Cardiac fibroblast (primary cell): ENCODE results near the gene SNX13.

Experiments
- DNase-seq, 2 donors: peaks; one replicate each; pipeline versions ENCODE4 v3.0.0 to v3.0.0-alpha.2; 2010; ENCODE audit warnings: low read depth in 2 of 2
- H3K4me3 ChIP-seq, 2 donors: replicated peaks in 1 of 2; 1 replicate in 1 of 2; 2 replicates in 1 of 2; pipeline ENCODE4 v1.5.1; 2011; ENCODE audit warnings: low read depth in 2 of 2, low read length in 2 of 2, mild to moderate bottlenecking in 2 of 2, moderate library complexity in 1 of 2
- TF ChIP-seq, protein P1 (sequence below): IDR thresholded peaks from one replicate; pipeline ENCODE4 v1.5.1; 2011; ENCODE audit warnings: low read depth, mild to moderate bottlenecking, low read length, inconsistent platforms

Gene SNX13

DNA sequence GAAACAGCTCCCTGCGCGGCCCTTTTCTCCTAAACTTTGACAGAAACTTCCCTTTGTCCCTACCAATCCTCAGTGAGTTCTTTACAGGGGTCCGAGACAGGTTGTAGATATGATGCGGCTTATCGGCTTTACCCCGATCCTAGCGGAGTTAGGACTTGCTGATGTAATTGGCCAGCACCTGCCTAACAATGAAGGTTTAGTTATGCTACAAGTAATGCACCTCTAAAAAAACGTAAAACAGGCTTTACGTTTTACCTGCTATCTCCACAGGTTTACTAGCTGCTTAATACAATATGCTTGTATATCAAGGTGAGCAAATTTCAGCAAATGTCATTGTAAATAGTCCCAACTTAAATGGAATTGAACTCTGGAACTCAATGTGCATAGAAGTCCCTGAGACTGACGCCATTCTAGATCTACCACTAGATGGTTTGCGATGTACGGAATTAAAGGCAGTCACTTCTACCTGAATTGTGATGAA lies 697 bp upstream of the SNX13 start:
- DNase-seq, result peak; percentile 3 to 18
- TF ChIP-seq, protein P1, sequence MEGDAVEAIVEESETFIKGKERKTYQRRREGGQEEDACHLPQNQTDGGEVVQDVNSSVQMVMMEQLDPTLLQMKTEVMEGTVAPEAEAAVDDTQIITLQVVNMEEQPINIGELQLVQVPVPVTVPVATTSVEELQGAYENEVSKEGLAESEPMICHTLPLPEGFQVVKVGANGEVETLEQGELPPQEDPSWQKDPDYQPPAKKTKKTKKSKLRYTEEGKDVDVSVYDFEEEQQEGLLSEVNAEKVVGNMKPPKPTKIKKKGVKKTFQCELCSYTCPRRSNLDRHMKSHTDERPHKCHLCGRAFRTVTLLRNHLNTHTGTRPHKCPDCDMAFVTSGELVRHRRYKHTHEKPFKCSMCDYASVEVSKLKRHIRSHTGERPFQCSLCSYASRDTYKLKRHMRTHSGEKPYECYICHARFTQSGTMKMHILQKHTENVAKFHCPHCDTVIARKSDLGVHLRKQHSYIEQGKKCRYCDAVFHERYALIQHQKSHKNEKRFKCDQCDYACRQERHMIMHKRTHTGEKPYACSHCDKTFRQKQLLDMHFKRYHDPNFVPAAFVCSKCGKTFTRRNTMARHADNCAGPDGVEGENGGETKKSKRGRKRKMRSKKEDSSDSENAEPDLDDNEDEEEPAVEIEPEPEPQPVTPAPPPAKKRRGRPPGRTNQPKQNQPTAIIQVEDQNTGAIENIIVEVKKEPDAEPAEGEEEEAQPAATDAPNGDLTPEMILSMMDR, result no peak
- peak overlapping the region; percentile 89 to 91 for H3K4me3 ChIP-seq

DNA sequence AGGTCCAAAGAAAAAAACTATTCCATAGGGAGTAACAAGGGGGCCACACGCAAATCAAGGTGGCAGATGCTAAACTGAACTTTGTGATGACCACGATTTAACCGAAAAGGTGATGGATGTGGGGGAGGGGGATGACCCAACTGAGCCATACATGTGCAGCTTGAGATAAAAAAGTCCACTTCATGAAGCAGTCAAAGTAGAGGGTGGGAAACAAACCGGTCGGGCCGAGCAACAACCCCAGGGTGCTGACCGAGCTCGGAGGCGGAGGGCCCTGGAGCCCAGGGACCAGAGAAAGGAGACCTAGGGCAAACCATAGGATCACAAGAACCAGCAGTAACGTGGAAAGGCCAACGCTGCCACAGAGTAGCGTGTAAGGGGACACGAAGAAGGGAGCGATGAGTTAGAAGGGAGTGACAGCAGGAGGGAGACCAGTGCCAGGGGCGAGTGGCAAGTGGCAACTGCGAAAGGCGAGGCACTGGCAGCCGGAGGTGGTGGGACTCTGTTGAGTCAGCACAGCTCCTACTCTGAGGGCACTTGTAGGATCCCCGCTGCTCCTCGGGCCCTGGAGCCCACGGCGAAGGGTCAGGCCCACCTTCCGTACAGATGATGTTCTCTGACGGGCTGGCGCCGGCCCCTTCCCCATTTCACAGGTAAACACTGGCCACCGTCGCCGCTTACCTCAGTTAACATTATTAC lies 540 bp downstream of the SNX13 start:
- peak overlapping the region; percentile 89 to 91 for H3K4me3 ChIP-seq
- TF ChIP-seq, protein P1, result no peak
- peak; percentile 22 to 43 for DNase-seq

DNA sequence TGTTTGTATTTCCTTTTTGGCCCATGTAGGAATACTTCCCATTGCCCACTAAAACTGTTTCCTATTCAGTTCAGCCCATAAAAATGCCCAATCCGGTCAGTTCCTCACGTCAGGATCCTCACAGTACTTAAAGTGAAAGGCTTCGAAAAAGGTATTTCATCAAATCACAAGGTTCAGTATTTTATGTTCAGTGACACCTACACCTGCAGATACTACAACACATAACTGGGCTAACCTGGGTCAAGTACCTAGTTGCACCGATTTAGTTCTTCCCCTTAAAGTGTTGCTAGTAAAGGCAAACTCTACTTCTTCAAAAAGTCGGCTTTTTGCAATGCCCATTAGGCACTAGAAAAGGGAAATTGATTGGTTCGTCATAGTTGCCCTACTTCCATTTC lies 1.1 kb downstream of the SNX13 start:
- H3K4me3 ChIP-seq, result peak overlapping the region; percentile 89 to 91
- peak; percentile 48 to 50 for DNase-seq
- TF ChIP-seq, protein P1, result no peak

DNA sequence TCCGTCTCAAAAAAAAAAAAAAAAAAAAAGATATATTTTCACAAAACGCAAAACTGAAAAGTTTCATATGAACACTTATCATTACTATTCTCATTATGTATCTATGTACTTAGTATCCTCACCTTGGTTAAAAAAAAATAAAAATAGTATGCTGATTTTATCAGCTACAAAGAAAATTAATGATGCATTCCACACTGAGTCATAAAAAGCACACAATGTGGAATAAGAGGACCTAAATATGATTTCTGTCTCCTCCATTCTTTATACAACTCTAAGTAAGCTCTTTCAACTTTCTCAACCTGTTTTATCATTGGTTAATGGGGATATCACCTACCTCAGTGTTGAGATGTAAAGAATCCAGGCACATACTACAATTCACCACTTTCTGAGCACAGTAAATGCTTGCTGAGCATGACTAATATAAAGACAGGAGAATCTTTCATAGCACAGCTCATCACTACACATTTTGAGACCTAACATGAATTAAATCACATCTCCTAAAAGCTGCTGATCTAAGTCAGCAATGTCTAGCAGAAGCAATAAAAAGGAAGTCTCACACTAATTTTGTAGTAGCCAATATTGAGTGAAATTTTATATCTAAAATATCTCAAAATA lies 2.7 kb downstream of the SNX13 start:
- DNase-seq, result peak in 1 of 2 donors; percentile 21
- TF ChIP-seq, protein P1, result no peak
- H3K4me3 ChIP-seq, result peak overlapping the region in 1 of 2 donors; percentile 89

DNA sequence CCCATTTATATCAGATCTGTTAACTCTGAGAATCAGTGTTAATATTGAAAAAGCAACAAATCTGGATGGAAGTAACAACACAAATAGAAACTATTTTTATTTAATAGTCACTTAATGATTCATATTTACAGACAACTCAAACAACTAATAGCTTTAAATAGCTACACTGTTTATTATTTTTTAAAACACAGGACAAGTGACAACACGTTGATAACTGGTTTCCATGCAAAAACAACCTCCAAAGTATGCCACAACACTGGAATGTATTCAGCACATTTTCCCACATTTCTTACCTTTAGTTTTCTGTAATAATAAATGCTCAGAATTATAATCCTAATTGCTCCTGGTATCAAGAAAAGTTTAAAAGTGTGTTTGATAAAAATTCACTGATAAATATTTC lies 4.0 kb downstream of the SNX13 start:
- H3K4me3 ChIP-seq, result no peak overlapping the region
- TF ChIP-seq, protein P1, result no peak
- no peak for DNase-seq

DNA sequence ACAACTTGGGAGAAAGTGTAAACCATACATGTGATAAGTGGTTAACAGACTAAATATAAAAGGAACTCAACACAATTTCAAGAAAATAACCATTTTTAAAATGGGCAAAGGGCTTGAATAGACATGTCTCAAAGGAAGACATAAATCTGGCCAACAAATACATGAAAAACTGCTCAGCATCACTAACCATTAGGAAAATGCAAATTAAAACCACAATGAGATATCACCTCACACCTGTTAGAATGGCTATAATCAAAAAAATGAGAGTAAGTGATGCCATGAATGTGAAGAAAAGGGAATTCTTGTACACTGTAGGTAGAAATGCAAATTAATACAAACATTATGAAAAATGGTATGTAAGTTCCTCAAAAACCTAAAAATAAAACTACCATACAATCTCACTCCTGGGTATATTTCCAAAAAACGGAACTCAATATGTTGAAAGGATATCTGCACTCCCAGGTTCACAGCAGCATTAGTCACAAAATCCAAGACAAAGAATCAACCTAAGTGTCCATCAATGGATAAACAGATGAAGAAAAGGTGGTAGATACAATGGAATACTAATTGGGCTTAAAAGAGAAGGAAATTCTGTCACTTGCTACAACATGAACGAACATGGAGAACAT lies 5.6 kb downstream of the SNX13 start:
- DNase-seq, result no peak
- no peak overlapping the region for H3K4me3 ChIP-seq
- TF ChIP-seq, protein P1, result no peak
